GM18505 (cell line): Measurements from ENCODE around the gene SDK1.

Experiments
- ATAC-seq: cut with Tn5 transposase; IDR thresholded peaks from one replicate; pipeline ENCODE4 v1.9.1; 2021; ENCODE audit not compliant: unreplicated experiment
- POLR2A ChIP-seq: IDR thresholded peaks from 4 replicates; pipeline ENCODE4 v1.6.1; 2011; ENCODE audit warnings: borderline replicate concordance; ENCODE audit not compliant: insufficient read depth, insufficient read length; ENCODE audit errors: extremely low read depth

SDK1 gene

GRCh38 chr7:3897430-3898372 is 596.6 kb downstream of the SDK1 start:
- no peak for ATAC-seq
- TF ChIP-seq POLR2A: no peak

DNA sequence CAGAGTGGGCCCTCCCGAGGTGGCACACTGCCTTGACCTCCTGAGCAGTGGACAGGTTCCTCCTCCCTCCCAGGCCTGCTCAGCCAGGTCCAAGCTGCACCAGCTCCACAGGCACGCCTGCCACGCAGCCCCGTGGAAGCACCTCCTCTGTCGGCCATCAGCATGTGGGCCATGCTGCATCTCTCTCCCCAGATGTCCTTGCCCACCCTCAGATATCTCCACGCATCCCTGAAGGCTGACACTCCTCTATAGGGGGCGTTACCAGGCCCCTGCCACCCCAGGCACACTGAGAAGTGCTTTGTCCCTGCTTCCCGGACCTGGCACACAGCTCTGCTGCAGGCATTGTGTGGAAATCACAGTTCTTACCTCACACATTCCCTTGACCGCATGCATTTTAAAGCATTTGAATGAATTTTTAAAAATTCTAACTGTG is 598.5 kb downstream of the SDK1 start:
- no peak for ATAC-seq
- TF ChIP-seq POLR2A: no peak

DNA sequence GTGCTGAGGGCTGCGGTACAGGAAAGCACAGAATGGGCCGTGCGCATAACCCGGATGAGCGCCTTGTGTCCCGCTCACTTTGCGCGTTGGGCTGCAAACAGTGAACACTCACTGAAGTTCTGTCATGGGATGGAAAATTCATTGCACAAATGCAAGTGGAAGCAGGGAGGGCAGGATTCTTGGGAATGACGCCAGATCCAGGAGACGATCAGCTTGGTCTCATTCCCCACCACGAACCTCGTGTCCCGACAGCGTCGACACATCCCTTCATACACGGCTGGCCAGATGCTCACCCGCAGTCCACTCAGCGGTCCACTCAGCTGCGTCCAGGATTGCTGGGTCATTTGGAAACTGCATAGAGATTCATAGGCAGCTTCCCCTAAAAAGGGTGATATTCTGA is 607.1 kb downstream of the SDK1 start:
- TF ChIP-seq POLR2A: no peak
- ATAC-seq: no peak

DNA sequence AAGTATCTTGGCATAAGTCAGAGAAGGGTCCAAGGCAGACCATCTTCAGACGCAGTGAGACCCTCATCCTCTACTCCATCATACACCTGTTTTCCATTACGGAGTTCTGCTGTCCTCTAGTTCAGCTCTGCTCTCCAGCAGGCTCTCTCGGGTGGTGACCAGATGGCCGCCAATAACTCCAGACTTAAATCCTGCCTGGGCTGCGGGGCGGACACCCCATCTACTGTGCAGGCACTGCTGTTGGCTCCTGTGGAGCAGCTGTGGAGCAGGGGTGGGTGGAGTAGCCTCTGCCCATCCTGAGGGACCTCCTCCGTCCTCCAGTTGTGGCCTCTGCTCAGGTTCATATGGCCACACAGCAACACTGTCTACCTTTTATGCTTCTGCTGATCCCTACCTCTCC is 608.1 kb downstream of the SDK1 start:
- no peak for ATAC-seq
- TF ChIP-seq POLR2A: no peak

- no peak for TF ChIP-seq POLR2A
Observed at GRCh38 chr7:3910054-3910453, 609.0 kb downstream of the SDK1 start.

GRCh38 chr7:3911685-3912084 is 610.6 kb downstream of the SDK1 start:
- no peak for TF ChIP-seq POLR2A
- no peak for ATAC-seq

More at GRCh38 chr7:3910054-3910453, 609.0 kb downstream of the SDK1 start:
- no peak for ATAC-seq

DNA sequence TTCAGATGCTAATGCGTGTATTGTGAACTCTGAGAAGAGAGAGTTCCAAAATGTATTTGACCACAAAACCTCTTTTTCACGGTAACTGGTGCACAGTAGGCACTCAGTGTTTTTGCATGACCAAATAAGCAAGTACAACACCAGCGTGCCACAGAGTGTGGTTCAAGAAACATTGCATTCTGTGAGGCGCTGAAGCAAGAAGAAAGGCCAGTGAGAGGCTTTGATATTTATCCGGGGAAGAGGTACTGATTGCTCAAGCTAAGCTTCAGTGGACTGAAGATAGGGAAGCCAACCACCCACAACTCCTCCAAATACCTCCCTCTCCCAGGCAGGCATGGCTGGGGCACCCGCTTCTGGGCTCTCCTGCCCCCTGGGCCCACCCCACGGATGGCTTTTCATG is 611.2 kb downstream of the SDK1 start:
- no peak for ATAC-seq
- no peak for TF ChIP-seq POLR2A

- TF ChIP-seq POLR2A: no peak
- no peak for ATAC-seq
Observed at GRCh38 chr7:3914051-3914775, 613.2 kb downstream of the SDK1 start.

DNA sequence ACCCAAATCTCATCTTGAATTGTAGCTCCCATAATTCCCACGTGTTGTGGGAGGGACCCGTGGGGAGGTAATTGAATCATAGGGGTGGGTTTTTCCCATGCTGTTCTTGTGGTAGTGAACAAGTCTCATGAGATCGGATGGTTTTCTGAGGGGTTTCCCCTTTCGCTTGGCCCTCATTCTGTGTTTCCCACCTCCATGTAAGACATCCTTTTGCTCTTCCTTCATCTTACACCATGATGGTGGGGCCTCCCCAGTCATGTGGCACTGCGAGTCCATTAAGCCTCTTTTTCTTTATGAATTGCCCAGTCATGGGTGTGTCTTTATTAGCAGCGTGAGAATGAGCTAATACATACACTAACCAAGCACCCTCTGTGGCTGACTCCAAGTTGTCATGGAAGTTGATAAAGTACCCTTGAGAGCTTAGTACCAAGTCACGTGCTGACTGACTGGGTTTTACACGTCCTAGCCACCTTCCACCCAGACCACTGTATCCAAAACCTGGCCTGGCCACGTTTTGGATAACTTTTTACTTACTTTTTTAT is 614.4 kb downstream of the SDK1 start:
- TF ChIP-seq POLR2A: no peak
- no peak for ATAC-seq

- no peak for ATAC-seq
- no peak for TF ChIP-seq POLR2A
Observed at GRCh38 chr7:3916146-3916545, 615.1 kb downstream of the SDK1 start.

DNA sequence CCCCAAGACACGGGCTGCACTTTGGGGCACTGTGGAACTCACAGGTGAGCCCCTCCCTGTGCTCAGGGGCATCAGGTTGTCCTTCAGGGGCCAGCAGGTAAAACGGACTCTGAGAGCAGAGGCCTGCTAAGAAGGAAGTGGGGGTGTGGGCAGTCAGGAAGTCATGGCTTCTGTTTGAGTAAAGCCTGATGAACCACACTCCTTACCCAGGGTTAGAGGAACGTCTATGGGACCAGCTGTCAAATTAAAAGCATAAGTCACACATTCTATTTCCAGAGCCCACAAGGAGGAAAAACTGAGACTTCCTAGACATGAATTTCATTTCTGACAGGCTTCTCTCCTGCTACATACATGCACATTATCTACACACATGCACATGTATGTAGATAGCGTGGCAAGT is 616.4 kb downstream of the SDK1 start:
- ATAC-seq: no peak
- TF ChIP-seq POLR2A: no peak

DNA sequence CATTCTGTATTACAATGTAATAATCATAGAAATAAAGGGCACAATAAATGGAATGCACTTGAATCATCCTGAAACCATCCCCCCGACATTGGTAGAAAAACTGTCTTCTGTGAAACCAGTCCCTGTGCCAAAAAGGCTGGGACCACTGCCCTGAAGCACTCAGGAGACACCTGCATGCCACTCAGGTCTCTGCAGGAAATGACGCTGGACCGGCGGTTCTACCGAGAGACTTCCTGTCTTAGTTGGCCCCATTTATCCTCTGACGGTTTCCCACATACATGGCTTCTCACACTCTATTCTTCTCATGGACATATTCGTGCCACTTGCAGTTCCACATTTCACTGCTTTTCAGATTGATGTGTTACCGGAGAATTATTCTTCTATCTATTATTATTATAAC is 617.5 kb downstream of the SDK1 start:
- no peak for ATAC-seq

GRCh38 chr7:3922175-3922635 is 621.2 kb downstream of the SDK1 start:
- ATAC-seq: no peak

More for the DNA sequence above, 617.5 kb downstream of the SDK1 start:
- TF ChIP-seq POLR2A: no peak

DNA sequence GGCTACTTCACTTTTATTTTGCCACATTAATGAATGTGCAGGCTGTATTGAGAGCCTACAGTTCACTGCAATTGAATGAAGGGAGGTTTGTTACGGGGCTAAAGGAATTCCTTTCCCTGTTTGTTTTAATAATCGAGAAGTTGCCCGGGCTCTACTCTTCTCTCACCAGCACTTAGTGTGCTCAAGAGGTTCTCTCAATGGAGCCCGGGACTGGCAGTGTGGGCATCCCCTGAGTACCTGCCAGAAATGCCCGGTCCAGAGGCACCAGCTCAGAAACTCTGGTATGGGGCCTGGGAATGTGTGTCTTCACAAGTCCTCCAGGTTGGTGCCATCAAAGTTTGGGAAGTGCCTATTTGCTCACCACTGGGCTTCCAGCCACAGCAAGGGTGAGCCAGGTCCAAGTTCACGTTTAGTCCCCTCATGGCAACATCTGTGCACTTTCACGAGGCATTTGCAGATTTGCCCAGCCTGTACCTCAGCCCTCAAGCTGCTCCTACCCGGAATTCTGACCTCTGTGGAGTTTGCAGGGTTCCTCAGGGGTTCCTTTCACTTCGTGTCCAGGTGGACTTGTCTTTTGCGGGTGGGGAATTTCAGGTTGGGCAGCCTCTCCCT is 622.4 kb downstream of the SDK1 start:
- ATAC-seq: no peak
- no peak for TF ChIP-seq POLR2A

More at GRCh38 chr7:3922175-3922635, 621.2 kb downstream of the SDK1 start:
- TF ChIP-seq POLR2A: no peak

DNA sequence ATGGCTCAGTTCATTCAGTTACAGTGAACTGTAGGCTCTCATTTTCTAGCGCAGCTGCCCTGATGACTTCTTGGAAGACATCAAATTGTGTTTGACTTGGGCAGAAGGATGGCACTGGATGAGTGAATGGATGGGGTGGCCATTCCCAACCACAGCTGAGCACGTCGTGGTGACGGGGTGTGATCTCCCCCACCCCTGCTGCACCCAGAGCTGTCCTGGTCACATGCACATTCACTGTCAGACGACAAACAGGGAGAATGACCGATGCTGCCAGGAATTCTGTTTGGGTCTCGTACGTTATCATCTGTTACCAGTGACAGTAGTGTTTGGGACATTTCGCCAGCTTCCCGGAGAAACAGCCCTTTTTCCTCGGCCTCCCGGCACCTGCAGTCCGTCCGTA is 623.2 kb downstream of the SDK1 start:
- ATAC-seq: no peak
- TF ChIP-seq POLR2A: no peak
